Brain pericyte (primary cell): ENCODE measurements around the gene URB1.
"Not testable (repeated sequence)": the region's sequence is repeated elsewhere in the genome, so short reads cannot be mapped to it uniquely, and the experiment has no call there.

ENCODE experiments used
- DNase-seq: peaks from one replicate; pipeline ENCODE4 v3.0.0-alpha.2; 2012; ENCODE audit warnings: low read depth, low spot score

URB1 gene

DNA sequence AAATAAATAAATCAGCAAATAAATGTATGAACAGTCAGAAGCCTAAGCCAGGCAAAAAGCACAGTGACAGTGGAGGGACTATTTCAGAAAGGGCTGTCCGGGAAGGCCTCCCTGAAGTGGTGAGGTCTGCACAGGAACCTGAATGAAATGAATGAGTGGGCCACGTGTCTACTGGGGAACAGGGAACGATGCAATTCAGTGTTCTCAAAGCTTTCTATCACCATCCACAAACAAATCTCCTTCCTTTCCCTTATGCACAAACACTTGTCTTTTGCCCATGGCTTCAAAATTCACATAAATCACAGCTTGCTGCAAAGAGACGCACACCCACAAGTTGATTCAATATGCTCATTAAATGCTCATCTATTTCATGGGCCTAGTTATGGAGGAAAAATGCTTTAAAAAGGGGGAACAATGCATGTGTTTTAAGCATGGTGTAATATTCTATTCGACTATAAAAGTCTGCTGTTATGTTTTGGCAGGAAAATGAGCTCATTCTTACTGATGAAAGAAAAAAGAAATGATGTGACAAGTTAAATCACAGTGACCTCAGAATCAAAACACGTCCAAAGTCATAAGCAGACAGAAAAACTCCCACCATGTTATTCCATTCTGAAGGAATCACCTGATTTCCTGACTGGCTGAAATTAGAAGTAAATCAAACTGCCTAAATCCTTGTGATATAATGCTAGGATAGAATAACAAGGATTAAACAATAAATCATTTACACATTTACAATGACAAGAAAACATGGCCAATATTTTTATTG lies 21.6 kb downstream of the URB1 start:
- no peak for DNase-seq

DNA sequence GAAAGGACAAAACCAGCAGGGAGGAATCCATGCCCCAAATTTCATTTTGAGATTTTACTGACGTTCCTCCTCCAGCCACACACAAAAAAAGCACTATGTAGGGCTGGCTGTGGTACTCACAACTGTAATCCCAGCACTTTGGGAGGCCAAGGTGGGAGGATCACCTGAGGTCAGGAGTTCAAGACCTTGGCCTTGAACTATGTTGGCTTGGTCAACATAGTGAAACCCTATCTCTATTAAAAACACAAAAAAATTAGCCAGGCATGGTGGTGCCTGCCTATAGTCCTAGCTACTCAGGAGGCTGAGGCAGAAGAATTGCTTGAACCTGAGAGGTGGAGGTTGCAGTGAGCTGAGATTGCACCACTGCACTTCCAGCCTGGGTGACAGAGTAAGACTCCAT lies 23.9 kb downstream of the URB1 start:
- DNase-seq, result not testable (repeated sequence)

DNA sequence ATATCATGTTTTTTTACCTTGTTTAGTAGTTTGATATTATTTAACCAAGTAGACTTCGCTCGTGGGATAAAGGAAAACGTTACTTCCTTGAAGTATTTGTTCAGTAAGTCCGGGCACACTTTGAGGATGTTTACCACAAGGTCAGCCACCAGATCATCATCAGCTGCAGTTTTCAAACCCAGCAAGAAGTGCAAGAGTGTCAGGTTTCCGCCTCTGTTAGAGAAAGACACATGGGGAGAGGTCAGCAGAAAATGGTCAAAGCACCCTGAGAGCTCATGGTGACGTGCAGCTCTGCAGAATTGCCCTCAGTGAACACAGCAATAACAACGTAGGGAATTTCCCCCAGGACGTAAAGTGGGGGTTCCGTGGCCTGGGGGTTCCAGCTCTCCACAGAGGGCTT lies 24.4 kb downstream of the URB1 start:
- peak; percentile 94 for DNase-seq

DNA sequence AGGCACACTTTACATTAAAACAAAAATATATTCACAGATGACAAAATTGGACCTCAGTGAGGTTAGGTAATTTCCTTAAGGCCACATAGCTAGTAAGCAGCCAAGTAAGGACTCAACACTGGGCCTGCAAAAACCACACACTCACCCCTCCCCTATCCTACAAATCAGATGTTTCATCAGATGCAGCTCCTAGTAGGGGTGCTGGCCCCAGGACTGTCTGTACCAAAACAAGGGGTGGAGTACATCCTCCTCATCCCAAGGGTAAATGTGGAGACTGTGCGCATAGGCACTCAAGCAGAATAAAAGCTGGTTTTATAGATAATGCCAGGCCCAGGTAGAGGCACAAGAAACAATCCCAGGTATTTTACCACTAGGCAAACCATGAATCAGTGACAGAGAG lies 25.7 kb downstream of the URB1 start:
- DNase-seq, result no peak

DNA sequence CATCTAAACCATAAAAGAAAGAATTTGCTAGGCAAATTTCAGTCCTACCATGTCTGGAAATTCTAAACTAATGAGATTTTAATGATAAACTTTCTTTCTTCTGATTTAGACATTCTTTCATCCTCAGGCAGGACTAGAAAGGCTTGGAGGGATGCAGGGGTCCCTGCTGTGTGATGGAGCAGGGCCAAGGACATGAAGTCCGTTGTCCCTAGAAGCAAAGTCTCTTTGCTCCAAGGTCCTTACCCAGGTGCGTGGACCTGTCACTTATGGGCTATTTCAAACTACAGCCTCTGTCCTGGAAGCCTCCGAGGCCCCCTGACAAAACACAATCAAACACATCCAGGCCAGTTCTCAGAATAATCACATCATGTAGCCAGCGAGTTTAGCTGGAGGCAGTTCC lies 26.6 kb downstream of the URB1 start:
- no peak for DNase-seq

DNA sequence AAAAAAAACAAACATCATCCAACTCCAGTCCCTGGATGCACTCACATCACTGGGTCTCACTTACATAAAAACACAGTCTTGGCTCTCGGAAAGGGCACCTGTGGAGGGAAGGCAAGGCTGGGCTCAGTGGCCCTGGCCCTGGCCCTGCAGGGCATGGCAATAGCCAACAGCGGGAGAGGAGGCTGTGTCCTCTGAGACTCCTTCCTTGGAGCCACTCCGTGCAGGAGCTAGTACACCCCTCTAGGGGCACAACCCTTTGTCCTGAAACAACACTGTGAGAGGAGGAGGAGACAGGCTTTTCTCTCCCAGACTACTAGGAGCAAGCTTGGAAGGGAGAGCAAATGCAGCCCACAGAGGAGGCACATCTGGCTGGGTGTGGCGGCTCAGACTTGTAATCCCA lies 28.0 kb downstream of the URB1 start:
- DNase-seq, result peak; percentile 83

GRCh38 chr21:32364387-32364786 lies 28.4 kb downstream of the URB1 start:
- DNase-seq, result no peak

- no peak for DNase-seq
Observed at GRCh38 chr21:32360401-32360975, 32.3 kb downstream of the URB1 start.

DNA sequence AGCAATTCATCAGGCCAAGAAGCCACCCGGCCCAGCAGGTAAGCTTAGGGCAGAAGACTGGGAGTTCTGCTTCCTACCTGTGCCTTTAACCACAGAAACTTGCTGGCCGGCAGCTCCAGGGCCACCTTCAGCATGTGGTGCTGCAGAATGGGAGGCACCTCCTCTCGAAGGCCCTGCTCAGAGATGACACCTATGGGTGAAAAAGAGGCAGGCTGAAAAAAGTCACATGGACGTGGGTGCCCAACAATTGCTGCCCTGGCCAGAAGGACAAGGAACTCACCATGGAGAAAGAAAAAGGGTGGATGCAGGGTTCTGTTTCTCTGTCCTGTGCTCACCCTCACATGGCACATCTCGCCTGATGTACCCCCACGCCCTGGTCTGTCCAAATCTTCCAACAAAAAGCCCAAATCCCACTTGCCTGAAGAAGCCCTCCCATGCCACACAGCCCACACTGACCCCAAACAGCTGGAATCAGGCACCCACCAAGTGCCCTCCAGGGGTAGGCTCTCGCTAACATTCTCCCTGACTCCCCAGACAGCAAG lies 33.0 kb downstream of the URB1 start:
- no peak for DNase-seq

GRCh38 chr21:32356874-32357395 lies 35.9 kb downstream of the URB1 start:
- DNase-seq, result no peak

DNA sequence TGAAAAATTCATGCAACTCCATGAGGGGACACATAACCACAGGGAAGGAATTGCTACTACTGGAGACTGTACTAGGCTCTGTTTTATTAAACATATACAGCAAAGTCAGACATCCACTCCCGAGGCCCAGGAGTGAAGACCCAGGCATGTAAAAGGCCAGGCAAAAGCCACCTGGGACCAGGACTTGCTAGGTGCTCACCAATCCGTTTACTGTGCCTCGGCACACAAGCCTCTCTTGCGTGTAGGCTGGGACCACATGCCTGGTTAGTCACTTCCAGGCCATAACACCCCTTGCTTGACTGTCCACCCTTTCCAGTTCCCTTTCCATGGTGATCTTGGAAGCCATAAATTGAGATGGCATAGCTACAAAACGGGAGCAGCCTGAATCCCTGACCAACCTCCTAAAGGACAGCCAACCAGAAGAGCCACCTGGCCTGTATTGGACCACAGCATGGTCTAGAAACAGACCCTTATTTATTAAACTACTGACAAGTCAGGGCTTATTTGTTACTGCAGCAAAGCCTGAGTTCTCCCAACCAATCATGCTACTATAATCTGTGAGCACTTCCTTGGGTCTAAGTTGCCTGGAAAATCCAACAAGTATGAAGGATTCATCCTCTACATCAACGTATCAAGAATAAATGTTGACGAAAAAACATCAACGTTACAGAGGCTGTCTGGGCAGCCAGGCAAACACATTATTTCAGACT lies 39.7 kb downstream of the URB1 start:
- DNase-seq, result no peak

DNA sequence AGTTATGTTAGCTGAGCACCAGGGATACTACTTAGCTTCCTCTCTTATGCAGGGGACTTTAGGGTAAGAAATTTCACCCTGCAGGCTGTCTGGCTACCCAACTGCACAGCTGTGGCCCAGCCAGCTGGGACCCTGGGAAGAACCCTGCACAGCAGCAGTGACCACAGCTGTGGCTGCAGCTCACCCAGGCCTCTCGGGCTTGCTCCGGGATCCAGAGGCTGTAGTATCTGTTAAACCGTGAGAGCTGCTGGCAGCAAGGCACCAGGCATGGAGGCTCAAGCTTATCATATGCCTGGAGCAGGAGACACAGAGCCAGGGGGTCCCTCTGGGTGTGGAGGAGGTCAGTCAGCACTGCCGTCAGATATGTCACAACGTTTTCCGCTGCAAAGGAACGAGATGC lies 40.3 kb downstream of the URB1 start:
- no peak for DNase-seq

GRCh38 chr21:32351428-32351827 lies 41.4 kb downstream of the URB1 start:
- DNase-seq, result no peak

- no peak for DNase-seq
Observed at GRCh38 chr21:32350981-32351380, 41.8 kb downstream of the URB1 start.

DNA sequence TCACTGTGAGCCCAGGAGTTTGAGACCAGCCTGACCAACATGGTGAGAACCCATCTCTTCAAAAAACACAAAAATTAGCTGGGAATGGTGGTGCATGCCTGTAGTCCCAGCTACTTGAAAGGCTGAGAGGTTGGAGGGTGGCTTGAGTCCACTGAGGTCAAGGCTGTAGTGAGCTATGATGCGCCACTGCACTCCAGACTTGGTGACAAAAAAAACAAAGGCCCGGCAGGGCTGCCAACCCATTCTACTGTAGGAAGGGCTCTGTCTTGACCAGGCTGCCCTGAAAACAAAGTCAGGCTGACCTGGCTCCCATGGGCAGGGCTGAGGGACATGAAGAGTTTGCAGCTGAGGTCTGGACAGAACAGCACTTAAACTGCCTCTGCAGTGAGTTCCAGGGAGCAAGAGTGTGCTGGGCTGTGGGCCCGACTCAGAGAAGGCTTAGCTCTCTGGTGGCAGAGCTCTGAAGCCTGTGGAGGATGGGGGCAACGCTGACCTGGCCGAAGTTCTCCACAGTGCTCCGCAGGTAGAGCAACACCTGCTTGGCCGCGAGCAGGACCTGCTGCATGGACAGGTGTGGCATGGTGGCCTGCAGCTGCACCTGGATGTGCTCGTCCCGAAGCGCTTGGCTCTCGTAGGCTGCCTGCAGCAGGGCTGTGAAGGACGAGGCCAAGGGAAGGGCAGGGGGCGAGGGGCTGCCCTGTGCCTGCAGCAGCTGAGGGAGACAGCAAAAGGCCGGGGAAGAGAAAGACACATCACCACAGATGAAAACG lies 42.4 kb downstream of the URB1 start:
- DNase-seq, result no peak

DNA sequence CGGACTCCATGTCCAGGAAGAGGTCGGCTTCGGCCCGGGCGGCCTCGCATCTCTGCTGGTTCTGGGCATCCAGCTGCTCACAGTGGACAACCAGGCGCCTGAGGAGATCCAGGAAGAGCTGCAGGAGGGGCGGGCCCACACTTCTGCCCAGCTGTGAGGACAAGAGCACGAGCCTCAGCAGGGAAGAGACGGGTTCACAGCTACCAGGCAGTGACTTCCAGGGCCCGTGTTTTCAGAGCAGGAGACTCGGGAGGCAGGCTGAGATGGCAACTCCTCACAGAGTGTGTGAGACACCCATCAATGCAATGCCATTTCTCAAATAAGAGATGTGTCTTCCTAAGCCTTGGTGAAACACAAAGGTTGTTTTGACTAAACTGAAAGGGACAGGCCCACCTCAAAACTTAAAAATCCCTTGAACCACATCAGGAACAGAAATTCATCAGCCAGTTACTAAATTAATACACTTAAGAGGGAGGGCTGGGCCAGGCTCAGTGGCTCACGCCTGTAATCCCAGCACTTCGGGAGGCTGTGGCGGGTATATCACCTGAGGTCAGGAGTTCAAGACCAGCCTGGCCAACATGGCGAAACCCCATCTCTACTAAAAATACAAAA lies 43.4 kb downstream of the URB1 start:
- no peak for DNase-seq

GRCh38 chr21:32348604-32349332 lies 44.0 kb downstream of the URB1 start:
- peak; percentile 63 for DNase-seq

DNA sequence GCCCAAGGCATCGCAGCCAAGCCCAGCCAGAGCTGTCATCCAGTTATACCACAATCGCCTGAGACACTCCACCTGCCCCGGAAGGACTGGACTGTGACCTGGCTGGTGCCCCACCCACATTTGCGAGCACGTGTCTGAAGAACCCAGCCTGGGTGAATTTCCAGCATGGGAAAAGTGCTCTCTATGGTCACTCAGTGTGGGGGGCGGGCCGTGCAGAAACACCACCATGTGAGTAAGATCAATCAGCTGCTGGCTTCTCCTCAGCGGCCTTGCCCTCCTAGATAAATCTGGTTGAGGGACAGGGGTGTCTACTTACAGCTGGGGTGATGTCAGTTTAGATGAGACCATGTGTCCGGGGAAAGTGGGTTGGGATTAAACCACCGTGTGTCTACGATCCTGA lies 44.8 kb downstream of the URB1 start:
- no peak for DNase-seq

DNA sequence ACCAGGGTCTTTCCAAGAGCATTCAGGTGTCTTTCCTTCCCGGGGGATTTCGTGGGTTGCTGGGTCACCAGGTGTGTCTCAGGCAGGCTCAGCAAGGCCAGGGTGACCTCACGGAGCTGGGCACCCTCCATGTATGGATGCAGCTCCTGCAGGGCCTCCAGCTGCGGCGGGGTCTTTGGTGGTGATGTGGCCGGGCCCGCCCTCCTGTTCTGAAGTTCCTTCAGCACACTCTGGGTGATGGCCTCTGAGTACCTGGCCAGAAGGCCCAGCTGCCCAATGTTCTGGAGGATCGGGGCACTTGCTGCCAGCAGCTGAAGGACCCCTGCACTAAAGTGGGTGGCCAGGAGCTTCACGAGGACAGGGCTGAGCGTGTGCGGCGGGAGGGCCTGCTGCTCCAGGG lies 45.5 kb downstream of the URB1 start:
- DNase-seq, result no peak

- no peak for DNase-seq
Observed at GRCh38 chr21:32346951-32347350, 45.9 kb downstream of the URB1 start.
